Mammary epithelial cell (primary cell): ENCODE results near the gene LHX2.

Experiments used
- CTCF ChIP-seq, 2 donors: IDR thresholded peaks in 1 of 2; conservative IDR thresholded peaks in 1 of 2; 2 replicates each; pipeline ENCODE4 v1.5.1; 2011 to 2012; ENCODE audit warnings: inconsistent platforms in 2 of 2, low read length in 2 of 2, mild to moderate bottlenecking in 2 of 2, control low read depth in 1 of 2, low read depth in 1 of 2; ENCODE audit not compliant: insufficient read depth in 1 of 2; ENCODE audit errors: extremely low read depth in 1 of 2
- EZH2 ChIP-seq: IDR thresholded peaks from 2 replicates; pipeline ENCODE4 v1.6.1; 2012; ENCODE audit warnings: low read length, inconsistent platforms, borderline replicate concordance

DNA sequence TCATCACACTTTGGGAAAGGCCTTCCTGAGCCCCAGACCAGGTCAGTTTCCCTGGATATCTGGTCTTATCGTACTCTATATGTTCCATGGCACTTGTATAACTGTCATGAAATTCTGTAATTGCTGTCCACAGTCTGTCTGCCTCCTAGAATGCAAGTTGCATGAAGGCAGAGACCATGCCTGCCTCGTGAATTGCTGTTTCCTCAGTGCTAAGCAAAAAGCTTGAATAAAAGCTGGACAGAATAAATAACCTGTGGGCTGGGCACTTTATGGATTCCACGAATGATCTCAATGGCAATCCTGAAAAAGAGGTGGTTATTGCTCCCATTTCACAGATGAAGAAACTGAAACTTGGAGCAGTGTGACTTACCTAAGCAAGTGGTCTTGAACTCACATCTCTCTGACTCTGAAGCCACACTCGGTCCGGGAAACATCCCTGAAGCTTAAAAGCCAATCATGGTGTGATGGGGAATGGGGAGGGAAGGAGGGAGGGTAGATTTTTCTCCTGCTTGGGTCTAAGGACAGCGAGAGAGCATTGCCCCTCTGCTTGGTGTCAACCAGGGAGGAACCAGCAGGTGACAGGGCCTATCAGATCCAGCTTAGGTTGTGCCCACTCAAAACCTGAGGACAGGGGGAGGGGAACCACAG is 13.2 kb upstream of the LHX2 start:
- TF ChIP-seq EZH2 (no peak), CTCF (conservative IDR thresholded peaks at IDR 0.05 in 1 of 2, IDR thresholded peaks at IDR 0.05 in 1 of 2; ENCODE audit: extremely low read depth in 1 of 2, insufficient read depth in 1 of 2, low read depth in 1 of 2, low read length in 2 of 2) (no peak)
